ENCODE data around the gene EIF4E1B.

- TF ChIP-seq CTCF (IDR thresholded peaks at IDR 0.05) (no peak), POLR2AphosphoS5 (IDR thresholded peaks at IDR 0.05) (no peak), EP300 (IDR thresholded peaks at IDR 0.05) (no peak)
Observed at GRCh38 chr5:176642675-176643490, 12.4 kb downstream of the EIF4E1B start.
